ENCODE data around the gene UBASH3A.

UBASH3A gene

DNA sequence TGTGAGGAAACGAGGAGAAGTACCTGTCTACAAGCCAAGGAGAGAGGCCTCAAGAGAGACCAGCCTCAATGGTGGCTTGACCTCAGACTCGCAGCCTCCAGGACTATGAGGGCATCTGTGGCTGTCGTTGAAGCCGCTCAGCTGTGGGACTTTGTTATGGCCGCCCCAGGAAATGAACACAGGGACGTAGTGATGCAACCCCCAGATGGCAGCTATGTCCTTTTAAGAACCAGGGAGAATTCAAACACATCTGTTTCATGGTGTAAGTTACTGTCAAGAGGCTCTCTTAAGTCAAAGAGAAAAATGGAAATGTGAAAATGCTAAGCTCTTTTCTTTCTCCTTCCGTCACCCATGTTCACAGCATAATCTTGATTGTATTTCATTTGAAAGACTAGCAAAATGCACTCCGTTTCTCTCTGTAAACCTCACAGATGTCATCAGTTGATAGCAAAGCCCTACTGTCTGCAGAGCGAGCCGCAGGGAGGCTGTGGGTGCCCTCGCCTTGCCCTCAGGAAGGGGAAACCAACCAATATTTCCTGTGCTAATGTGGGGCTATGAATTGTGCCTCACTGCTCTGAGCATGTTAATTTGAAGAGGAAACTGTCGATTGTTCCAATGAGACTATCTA lies 21.3 kb downstream of the UBASH3A start:
- intact Hi-C loops (cut with DNase I), result no loop called here
- DNase-seq, result no peak

DNA sequence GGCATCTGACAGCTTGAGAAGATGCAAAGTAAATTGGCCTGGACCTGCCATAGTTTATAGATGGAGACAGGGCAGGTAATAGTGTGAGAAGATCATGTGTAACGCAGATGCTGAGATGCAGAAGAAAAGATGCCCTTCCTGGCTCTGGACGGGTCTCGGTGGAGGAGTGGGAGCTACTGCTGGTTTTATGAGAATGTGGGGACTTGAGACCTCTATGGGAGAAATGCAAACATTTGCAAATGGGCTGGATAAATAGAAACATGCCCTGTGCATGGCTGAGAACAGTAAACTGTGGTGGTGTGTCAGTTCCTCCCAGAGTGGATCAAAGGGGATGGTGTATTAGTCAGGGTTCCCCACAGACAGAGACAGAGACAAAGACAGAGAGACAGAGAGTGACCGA lies 21.9 kb downstream of the UBASH3A start:
- no peak for DNase-seq

DNA sequence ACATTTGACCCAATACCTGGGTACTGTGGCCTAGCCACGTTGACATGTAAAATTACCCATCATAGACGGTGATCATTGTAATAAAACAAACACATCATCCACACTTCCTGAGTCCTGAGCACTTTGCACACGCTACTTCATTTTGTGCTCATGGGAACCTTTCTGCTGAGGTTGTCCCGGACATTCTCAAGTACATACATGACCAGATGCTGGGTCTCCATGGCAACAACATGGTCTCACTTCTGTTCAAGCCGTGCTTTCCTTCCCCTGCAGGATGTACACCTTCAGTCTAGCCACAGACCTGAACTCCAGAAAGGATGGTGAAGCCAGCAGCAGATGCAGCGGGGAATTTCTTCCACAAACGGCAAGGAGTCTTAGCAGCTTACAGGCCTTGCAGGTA lies 22.7 kb downstream of the UBASH3A start:
- peak in 1 of 10 donors; percentile 49 for DNase-seq

More for the DNA sequence above, 21.9 kb downstream of the UBASH3A start:
- intact Hi-C loops (cut with DNase I), result no loop called here

DNA sequence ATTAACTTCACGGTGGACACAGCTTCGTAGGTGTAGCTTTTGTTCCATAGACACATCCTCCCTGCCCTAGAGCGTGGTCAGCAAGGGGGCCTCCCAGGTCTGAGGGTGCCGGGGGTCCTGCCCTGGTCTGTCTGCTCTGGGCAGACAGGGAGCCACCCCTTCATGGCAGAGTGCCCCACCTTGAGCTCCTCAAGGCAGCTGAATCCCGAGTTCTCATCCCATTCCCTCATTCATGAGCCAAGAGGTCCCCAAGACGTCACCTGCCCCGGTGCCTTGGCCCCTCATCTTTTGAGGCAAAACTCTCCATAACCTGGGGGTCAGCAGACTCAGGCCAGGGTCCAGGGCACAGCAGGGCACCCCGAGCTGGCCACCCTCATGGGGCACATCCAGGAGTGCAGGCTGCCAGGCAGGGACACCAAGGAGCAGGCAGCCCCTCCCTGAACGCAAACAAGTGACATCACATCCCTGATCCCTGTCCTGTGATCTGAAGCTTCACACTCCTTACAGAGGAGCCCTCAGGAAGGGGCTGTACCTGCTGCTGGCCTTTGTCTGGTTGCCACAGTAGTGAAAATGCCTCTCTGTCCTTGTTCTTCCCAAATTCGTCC lies 23.3 kb downstream of the UBASH3A start:
- intact Hi-C loops (cut with DNase I), result no loop called here

More for the DNA sequence above, 22.7 kb downstream of the UBASH3A start:
- intact Hi-C loops (cut with DNase I), result no loop called here

DNA sequence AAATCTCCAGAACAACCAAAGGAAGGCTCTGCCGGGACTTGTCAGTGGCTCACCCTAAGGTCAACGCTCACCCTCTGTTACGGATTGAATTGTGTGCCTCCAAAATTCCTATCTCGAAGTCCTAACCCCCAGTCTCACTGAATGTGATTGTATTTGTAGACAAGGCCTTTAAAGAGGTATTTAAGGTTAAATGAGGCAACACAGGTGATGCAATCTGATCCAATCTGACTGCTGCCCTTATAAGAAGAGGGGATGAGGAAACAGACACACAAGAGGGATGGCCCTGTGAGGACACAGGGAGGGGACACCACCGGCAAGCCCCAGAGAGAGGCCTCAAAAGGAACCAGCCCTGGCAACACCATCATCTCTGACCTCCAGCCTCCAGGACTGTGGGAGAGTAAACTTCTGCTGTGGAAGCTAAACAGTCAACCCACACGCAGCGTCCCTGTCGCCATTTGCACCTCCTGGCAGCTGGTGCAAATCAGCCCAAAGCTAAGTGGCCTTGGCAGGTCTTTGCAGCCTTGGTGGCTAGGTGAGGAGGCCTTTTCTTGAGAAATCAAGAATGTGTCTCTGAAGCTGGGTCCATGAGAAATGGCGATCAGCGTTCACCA lies 24.2 kb downstream of the UBASH3A start:
- DNase-seq, result no peak

More for the DNA sequence above, 23.3 kb downstream of the UBASH3A start:
- peak in 2 of 10 donors; percentile 34 to 50 for DNase-seq

DNA sequence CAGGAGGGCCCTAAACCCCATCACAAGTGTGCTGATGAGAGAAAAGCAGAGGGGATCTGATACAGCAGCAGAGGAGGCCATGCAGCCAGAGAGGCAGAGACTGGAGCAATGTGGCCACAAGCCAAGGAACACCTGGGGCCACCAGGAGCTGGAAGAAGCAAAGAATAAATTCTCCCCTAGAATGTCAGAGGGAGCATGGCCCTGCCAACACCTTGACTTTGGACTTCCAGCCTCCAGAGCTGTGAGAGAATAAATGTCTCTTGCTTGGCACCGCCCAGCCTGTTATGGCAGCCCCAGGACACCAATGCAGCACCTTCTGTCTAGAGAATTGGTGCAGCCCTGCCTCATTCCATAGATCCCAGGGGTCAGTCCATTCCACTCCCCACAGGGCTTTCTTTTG lies 25.3 kb downstream of the UBASH3A start:
- no peak for DNase-seq
- intact Hi-C loops (cut with DNase I), result no loop called here

More for the DNA sequence above, 24.2 kb downstream of the UBASH3A start:
- intact Hi-C loops (cut with DNase I), result no loop called here

DNA sequence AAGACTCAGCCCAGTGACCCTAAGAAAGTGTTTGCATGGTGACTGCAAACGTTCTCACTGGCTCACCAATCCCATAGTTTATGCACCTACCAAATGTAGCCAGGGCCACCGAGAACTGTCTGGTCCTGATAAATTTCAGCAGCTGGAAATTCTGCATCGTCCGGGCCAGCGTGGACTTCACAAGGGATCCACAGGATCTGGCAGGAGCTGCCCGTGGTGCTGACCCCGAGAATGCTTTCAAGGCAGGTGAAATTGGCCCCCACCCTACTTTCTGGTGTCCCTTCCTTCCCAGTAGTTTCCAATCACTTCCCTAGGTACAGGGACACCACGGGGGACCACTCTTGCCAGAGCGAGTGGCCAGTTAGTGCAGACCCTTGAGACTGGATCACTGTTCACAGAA lies 26.2 kb downstream of the UBASH3A start:
- intact Hi-C loops (cut with DNase I), result no loop called here
- DNase-seq, result no peak

DNA sequence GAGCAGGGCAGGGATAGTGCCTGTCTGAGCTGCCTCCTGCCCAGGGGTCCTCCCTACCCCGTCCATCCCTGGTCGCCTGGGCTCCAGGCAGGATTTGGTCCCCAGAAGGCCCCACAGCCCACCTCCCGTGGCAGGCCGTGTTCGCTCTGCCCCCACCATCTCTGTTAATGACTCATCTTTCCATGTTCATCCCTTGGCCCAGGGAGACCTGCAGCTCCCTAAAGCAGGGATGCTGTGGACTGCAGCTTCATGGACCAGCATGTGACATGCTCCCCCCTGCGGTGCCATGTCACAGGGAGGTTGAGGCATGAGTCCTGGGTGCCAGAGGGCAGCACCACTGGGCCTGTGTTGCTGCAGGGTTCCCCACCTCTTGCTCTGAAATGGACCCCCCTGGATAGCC lies 26.8 kb downstream of the UBASH3A start:
- DNase-seq, result peak in 1 of 10 donors; percentile 60
- intact Hi-C loops (cut with DNase I), result no loop called here

DNA sequence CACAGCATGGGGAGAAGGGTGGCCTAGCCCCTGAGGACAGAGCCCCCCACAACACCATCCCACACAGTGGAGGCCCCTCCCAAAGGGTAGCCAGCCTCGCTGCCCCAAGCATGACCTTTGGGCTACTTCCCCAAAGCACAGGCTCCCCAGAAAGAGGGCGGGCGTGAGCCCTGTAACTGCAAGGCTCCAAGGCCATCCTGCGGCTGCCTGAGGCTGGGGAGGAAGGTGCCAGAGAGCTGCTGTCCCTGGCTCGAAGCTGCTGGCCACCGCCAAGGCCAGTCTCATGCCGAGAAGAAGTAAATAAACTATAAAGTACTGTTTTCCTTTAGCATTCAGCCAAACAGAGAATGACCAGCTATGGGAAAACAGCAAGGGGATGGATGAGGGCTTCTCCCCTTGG lies 27.5 kb downstream of the UBASH3A start:
- DNase-seq, result peak in 1 of 10 donors; percentile 55
- intact Hi-C loops (cut with DNase I), result no loop called here

DNA sequence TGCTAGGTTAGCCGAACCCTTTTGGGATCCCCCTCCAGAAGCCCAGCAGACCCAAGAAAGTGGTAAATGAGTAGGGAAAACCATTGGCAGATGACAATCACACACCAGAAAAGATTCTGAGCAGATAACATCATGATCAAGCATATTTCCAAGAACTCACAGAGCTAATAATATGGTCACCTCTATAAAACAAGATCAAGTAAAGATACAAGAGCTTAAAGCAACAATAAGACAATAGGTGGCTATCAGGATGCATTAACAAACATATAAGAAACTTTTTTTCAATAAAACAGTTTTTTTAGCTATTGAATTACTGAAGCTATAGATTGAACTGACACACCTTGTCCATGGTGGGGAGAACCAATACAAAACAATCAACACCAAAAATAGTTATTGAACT lies 29.0 kb downstream of the UBASH3A start:
- DNase-seq, result no peak
- intact Hi-C loops (cut with DNase I), result no loop called here

DNA sequence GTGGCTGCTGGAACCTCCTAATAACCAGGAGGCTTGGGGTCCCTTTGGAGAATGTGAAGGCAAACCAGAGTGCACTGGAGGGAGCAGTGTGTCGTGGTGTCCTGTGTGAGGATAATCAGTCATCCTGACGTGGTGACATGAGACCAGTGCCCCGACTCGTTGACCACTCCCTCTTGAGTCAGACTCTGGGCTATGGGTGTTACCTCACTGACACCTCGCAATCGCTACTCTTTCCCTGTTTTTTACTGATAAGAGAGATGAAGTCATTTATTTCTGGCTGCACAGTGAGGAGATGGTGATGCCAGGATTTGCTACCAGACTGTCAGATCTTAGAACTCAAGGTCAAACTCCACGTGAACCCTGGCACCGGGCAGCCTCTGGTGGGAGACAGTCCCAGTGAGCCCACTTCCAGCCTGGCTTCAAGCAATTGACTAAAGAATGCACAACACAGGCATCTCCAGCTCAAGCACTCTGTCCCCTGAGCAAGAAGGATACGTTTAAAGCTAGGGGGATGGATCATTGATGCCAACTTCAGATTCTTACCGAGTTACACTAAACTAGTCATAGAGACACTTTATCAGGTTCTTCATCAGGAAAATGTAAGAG lies 30.3 kb downstream of the UBASH3A start:
- no peak for DNase-seq
- intact Hi-C loops (cut with DNase I), result no loop called here

DNA sequence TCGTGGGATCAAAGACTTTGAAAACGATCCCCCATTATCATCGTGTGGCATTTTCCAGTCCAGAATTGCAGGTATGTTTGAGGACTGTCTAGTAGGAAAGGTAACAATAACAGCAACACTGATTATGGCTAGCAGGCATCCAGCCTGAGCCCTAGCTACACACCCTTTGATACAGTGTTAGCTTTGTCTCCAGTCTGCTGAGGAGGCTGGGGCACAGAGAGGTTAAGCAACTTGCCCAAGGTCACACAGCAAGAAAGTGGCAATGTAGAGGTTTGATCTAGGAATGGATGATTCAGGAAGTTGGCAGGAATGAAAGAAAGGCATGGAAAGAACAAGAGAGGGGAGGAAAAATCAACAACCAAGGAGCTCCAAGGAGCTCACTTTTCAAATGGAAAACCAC lies 31.2 kb downstream of the UBASH3A start:
- no peak for DNase-seq
- intact Hi-C loops (cut with DNase I), result no loop called here

DNA sequence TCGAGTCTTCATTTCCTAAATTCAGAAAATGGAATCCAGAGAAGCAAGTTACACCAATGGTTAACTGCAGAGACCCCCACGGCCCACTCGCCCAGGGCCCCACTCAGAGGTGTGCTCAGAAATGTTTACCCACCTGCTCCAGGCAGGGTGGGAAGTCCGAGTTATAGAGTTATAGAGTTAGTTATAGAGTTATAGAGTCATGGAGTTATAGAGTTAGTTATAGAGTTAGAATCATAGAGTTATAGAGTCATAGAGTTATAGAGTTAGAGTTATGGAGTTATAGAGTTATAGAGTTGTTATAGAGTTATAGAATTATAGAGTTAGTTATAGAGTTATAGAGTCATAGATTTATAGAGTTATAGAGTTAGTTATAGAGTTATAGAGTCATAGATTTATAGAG lies 31.7 kb downstream of the UBASH3A start:
- intact Hi-C loops (cut with DNase I), result no loop called here
- no peak for DNase-seq

DNA sequence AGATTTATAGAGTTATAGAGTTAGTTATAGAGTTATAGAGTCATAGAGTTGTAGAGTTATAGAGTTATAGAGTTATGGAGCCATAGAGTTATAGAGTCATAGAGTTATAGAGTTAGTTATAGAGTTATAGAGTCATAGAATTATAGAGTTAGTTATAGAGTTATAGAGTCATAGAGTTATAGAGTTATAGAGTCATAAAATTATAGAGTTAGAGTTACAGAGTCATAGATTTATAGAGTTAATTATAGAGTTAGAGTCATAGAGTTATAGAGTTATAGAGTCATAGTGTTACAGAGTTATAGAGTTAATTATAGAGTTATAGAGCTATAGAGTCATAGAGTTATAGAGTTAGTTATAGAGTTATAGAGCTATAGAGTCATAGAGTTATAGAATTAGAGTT lies 32.1 kb downstream of the UBASH3A start:
- intact Hi-C loops (cut with DNase I), result no loop called here
- no peak for DNase-seq

DNA sequence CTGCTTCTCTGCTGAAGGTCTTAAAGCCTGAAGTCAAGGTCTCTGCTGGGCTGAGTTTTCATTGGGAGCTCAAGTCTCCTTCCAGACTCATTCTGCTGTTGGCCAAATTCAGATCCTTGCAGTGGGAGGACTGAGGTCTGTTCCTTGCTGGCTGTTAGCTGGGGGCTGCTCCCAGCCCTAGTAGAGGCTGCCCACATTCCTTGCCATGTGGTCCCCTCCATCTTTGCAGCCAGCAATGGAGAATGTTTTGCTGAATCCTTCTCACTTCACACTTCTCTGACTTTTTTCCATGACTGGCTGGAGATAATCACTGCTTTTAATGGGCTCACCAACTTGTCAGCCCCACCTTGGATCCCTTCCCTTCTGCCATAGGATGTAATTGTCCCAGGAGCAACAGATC lies 33.2 kb downstream of the UBASH3A start:
- intact Hi-C loops (cut with DNase I), result no loop called here
- DNase-seq, result no peak

DNA sequence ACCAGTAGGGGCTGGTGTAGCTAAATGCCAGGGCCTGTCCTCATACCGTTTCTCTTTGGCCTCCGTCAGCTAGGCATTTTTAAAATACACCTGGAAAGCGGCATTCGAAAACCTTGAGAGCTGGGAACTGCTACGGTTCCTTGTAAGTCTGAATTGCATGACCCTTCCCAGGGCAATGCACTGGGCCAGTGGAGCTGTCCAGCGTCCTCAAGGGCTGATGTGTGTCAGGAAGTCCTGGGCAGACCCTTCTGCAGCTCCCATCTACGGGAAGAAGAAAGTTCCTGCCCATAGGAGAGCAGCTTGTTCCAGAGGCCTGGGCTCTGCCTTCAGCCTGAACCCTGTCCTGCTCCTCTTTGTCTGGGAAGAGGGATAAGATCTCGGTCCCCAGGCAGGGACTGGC lies 34.1 kb downstream of the UBASH3A start:
- intact Hi-C loops (cut with DNase I), result no loop called here

DNA sequence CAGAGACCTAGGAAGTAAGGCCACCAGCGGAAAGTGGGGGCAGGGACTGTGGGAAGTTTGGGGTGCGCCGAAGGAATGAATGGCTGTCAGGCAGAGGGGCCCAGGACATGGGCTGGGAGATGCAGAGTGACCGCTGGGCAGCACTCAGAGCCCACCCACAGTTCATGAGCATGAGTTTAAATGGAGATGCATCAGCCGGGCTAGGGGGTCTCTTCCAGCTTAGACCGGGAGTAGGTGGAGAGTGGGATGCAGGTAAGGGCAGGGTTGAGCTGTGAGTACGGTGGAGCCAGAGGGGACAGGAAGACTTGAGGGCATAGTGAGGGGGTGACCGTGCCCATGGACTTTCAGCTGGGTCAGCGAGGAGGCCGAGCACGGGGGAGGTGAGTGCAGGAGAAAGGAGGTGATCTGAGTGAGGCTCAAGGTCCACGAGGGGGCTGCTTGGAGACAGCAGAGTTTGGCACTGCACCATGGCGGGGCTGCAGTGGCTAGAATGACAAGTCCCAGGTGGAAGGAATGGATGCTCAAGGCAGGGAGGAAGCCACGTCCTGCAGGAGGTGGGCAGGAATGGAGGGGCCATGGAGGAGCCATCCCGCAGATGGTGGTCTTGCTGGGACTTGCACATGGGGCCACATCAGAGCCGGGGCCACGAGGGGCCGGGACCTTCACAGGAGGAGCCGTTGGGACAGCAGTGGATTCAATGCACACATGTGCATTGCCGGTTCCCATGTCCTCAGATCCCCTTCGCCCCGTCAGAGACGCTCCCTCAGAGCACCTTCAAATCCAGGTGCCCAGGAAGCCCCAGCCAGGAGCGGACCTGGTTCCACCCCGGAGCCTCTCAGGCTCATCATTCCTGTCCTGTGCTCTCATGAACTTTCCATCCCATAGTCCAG lies 34.9 kb downstream of the UBASH3A start:
- peak in 2 of 10 donors; percentile 43 to 76 for DNase-seq
- intact Hi-C loops (cut with DNase I), result no loop called here

More for the DNA sequence above, 34.1 kb downstream of the UBASH3A start:
- peak in 2 of 10 donors; percentile 30 to 55 for DNase-seq

DNA sequence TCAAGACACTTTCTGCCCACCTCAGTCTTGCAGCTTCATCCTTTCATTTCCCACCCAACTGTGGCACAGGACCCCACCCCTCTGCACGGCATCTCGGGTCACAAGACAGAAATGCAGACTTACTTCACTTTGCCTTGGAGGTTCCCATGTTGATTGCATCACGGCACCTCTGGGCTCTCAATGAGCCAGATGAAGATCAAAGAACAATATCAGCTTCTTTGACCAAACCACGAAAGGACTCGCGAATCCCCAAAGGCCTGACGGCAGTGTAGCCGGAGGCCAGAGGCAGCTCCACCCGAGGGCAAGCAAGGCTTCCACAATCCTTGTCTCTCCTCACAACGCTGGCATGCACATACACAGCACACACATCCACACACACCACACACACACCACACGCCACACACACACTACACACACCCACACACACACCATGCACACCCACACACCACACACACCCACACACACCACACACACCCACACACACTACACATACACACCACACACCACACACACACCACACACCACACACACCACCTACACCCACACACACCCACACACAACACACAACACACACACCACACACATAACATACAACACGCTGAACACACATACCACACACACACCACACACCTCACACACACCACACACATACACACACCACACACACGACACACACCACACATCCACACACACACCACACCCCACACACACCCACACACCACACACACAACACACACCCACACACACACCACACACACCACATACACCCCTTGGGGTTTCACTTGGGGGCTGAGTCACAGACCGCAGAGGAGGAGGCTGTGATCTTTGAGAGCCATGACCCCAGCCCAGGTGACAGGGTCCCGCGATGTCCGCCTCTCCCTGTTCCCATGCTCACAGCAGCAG lies 35.8 kb downstream of the UBASH3A start:
- peak in 1 of 10 donors; percentile 50 for DNase-seq
- intact Hi-C loops (cut with DNase I), result loop anchor here (10.0 kb wide), 1 partner anchor 95 kb away; no protein-coding TSS in a partner anchor

DNA sequence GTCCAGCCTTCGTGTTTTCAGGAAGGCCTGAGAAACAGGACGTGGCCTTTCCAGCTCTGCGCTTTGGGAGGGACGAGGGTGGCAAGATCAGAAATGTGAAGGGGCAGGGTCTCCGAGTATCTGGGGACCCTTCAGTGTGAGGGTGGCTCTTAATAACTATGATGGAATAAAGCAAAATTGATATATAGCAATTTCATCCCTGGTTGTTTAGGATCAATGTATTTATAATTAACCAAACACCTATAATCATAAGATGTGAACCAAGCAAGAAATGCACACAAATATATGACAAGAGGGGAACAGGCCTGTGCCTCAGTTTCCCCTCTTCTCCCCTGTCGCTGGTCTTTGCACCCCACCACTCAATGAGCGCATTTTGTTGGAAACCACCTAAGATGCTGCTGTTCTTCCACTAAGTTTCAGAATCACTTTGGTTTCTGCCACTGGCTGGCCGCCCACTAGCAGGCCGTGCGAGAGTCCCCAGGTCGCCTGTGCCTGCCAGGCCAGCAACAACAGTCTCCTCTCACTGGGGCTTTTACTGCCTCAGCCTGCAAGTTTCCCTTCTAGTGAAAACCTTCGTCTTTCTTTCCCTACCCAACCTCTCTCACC lies 36.6 kb downstream of the UBASH3A start:
- intact Hi-C loops (cut with DNase I), result loop anchor here (10.0 kb wide), 1 partner anchor 95 kb away; no protein-coding TSS in a partner anchor
- DNase-seq, result peak in 2 of 10 donors; percentile 42 to 59
